OCI-LY7 (cell line): ENCODE data around the gene GPRIN2.

Source experiments
- EZH2phosphoT487 ChIP-seq: fragments of 200-600 bp; sonication (generic); IDR thresholded peaks from 2 replicates; pipeline ENCODE4 v1.6.1; 2018; ENCODE audit warnings: low read depth, borderline replicate concordance, mild to moderate bottlenecking, mixed run types, antibody characterized with exemption, low read length, moderate library complexity, mixed read lengths
- TF ChIP-seq, protein P1 (sequence below): fragments of 200-600 bp; sonication (generic); conservative IDR thresholded peaks from 2 replicates; pipeline ENCODE4 v1.5.1; 2014; ENCODE audit warnings: mild to moderate bottlenecking, antibody characterized with exemption, low read length, moderate library complexity, mixed read lengths

DNA sequence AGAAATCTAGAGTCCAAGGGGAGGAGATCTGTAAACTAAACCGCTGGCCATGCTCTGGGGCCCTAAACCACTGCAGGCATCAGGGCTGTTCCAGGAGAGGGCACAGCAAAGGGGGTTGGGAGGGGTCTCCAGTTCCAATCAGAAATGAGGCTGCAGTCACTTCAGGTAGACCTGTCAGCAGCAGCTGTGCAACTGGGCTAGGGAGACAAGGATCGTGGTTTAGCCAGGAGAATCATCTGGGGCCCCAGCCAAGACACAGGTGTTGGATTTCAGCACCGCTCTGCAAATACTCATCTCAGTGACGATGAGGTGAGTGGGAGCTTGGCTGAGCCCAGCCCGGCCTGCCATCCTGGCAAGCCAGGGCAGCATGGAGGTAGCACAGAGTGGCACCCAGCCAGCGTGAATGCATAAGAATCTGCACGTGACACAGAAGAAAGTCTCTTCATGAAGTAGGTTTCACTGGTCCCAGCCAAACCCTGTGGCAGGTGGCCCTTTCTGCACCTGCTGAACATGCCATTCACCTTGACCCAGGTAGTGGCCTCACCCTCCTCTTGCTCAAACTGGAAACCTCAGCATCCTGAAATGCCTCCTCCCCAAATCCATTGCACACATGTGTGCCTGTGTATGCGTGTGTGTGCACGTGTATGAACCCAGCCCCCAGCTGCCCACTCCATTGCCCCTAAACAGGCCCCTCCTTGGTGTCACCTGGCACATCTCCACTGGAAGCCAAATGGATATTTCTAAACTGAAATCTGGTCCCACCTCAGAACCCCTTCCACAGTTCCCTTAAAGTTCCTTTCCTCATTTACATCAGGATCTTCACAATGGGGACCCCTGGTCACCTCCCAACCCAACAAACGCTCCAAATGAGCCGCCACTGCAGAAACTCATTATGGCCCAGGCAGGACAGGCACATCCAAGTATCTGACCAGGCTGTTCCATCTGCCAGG is 9.6 kb downstream of the GPRIN2 start:
- TF ChIP-seq, protein P1, sequence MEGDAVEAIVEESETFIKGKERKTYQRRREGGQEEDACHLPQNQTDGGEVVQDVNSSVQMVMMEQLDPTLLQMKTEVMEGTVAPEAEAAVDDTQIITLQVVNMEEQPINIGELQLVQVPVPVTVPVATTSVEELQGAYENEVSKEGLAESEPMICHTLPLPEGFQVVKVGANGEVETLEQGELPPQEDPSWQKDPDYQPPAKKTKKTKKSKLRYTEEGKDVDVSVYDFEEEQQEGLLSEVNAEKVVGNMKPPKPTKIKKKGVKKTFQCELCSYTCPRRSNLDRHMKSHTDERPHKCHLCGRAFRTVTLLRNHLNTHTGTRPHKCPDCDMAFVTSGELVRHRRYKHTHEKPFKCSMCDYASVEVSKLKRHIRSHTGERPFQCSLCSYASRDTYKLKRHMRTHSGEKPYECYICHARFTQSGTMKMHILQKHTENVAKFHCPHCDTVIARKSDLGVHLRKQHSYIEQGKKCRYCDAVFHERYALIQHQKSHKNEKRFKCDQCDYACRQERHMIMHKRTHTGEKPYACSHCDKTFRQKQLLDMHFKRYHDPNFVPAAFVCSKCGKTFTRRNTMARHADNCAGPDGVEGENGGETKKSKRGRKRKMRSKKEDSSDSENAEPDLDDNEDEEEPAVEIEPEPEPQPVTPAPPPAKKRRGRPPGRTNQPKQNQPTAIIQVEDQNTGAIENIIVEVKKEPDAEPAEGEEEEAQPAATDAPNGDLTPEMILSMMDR: no peak
- no peak for TF ChIP-seq EZH2phosphoT487
